OCI-LY1 (cell line): ENCODE data around the gene EXOC3L1.

Experiments used
- CTCF ChIP-seq: fragments of 200-600 bp; sonication (generic), shearing (Covaris generic); IDR thresholded peaks from 2 replicates; pipeline ENCODE4 v1.5.1; 2017; ENCODE audit warnings: mild to moderate bottlenecking, antibody characterized with exemption, low read length, moderate library complexity, mixed read lengths
- EZH2 ChIP-seq: fragments of 200-600 bp; sonication (generic), shearing (Covaris generic); IDR thresholded peaks from 2 replicates; pipeline ENCODE4 v1.8.0; 2017; ENCODE audit warnings: borderline replicate concordance, mixed run types, mild to moderate bottlenecking, antibody characterized with exemption, low read length, moderate library complexity, mixed read lengths

- TF ChIP-seq EZH2 (no peak), CTCF (no peak)
Observed at GRCh38 chr16:67162506-67163163, 27.3 kb downstream of the EXOC3L1 start.
